T-cell (primary cell): ENCODE results near the gene CEMIP. TPM values are rescaled to one million over a fixed set of nuclear protein-coding genes. Genes with fewer than 3 reads are reported as not detected.

Experiments used
- ATAC-seq, 4 experiments: fragments of 200-7000 bp in 3 of 4; fragments of 150-1000 bp in 1 of 4; cut with Tn5 transposase; replicated peaks in 1 of 4; 1 replicate in 3 of 4; 2 replicates in 1 of 4; pipeline ENCODE4 v1.10.0; 2021; ENCODE audit warnings: moderate library complexity in 3 of 4, mild to moderate bottlenecking in 2 of 4, moderate number of reproducible peaks in 1 of 4
- CTCF ChIA-PET, 2 donors: fragments of 300-600 bp; sonication (Branson Sonifier 250); formaldehyde crosslinking; loops; one replicate each; lab custom pipeline; 2022; ENCODE audit warnings: antibody characterized with exemption in 2 of 2; lab: Charles Lee
- POLR2A ChIA-PET, 2 donors: fragments of 300-600 bp; sonication (Branson Sonifier 250); formaldehyde crosslinking; loops; one replicate each; lab custom pipeline; 2022; ENCODE audit warnings: antibody characterized with exemption in 2 of 2; lab: Charles Lee
- DNase-seq, 35 experiments: peaks; one replicate each; pipeline versions ENCODE4 v3.0.0 to v3.0.0-alpha.2; 2013 to 2023
- H3K27ac ChIP-seq: one replicate; pipeline ENCODE4 v1.5.1; 2013; ENCODE audit warnings: low read length
- H3K27me3 ChIP-seq, 2 experiments: replicated peaks in 1 of 2; 1 replicate in 1 of 2; 2 replicates in 1 of 2; pipeline versions ENCODE4 v1.6.1 to v1.7.0; 2013; ENCODE audit warnings: low read length in 1 of 2, mixed read lengths in 1 of 2; ENCODE audit not compliant: control insufficient read depth in 2 of 2, insufficient read depth in 2 of 2; ENCODE audit errors: extremely low read depth in 1 of 2
- H3K36me3 ChIP-seq, 2 donors: 1 replicate in 1 of 2; 2 replicates in 1 of 2; pipeline versions ENCODE4 v1.6.1 to v1.7.0; 2013; ENCODE audit warnings: low read length in 1 of 2; ENCODE audit not compliant: control insufficient read depth in 2 of 2, insufficient read depth in 1 of 2; ENCODE audit errors: extremely low read depth in 1 of 2
- H3K4me1 ChIP-seq, 2 experiments: 1 replicate in 1 of 2; 2 replicates in 1 of 2; pipeline versions ENCODE4 v1.6.1 to v1.7.0; 2013; ENCODE audit warnings: low read length in 2 of 2, mixed read lengths in 1 of 2; ENCODE audit not compliant: insufficient read depth in 2 of 2, control insufficient read depth in 1 of 2; ENCODE audit errors: extremely low read depth in 1 of 2
- H3K4me3 ChIP-seq, 2 donors: 1 replicate in 1 of 2; 2 replicates in 1 of 2; pipeline versions ENCODE4 v1.5.1 to v1.7.0; 2013; ENCODE audit warnings: mild to moderate bottlenecking in 2 of 2, low read length in 1 of 2, moderate library complexity in 1 of 2; ENCODE audit not compliant: control insufficient read depth in 1 of 2; ENCODE audit errors: extremely low read depth in 1 of 2
- H3K9me3 ChIP-seq: 2 replicates; pipeline ENCODE4 v1.7.0; 2013
- H3K27ac Mint-ChIP-seq, 2 donors: one replicate each; pipeline ENCODE4 v1.8.0; 2020 to 2021; ENCODE audit warnings: mild to moderate bottlenecking in 2 of 2, mixed read lengths in 2 of 2
- H3K27me3 Mint-ChIP-seq, 2 donors: one replicate each; pipeline ENCODE4 v1.8.0; 2021 to 2022; ENCODE audit warnings: mixed read lengths in 2 of 2
- H3K36me3 Mint-ChIP-seq: one replicate; pipeline ENCODE4 v1.8.0; 2021; ENCODE audit warnings: mixed read lengths
- H3K4me1 Mint-ChIP-seq, 3 donors: one replicate each; pipeline ENCODE4 v1.8.0; 2020 to 2022; ENCODE audit warnings: mixed read lengths in 3 of 3, mild to moderate bottlenecking in 1 of 3
- H3K4me3 Mint-ChIP-seq, 3 donors: one replicate each; pipeline ENCODE4 v1.8.0; 2020 to 2022; ENCODE audit warnings: mild to moderate bottlenecking in 3 of 3, mixed read lengths in 3 of 3, moderate library complexity in 3 of 3
- H3K9me3 Mint-ChIP-seq, 3 donors: one replicate each; pipeline ENCODE4 v1.8.0; 2020 to 2022; ENCODE audit warnings: mixed read lengths in 3 of 3
- WGBS: methylation state at CpG from one replicate; pipeline ENCODE4 v1.1.5; 2013; ENCODE audit warnings: missing lambda C conversion rate; ENCODE audit not compliant: insufficient coverage; 5-methylcytosine and 5-hydroxymethylcytosine counted together
- total RNA-seq, 35 experiments: library from RNA in 6 of 35; stranded (reverse) in 6 of 35; fragments of 120-200 nt in 1 of 35; gene quantifications; one replicate each; pipeline versions ENCODE4 v1.2.1 to v1.2.4 and lab custom pipeline; 2013 to 2026

Gene CEMIP
- total RNA-seq, 5 donors from 2014 or later (not counting 1 experiment from before 2014, with no cell fraction given): 0.63 to 1.2 (median 1.2) TPM; not detected in 2

GRCh38 chr15:80895091-80895490 is 115.9 kb downstream of the CEMIP start:
- DNase-seq (no peak), ATAC-seq (no peak)
- WGBS: 92% methylated on average over 7 of the region's 7 CpGs
- Mint-ChIP-seq H3K9me3 (peaks cover 5 to 14% (median 7%) of the 10 kb centered on the region in 3 donors), H3K27ac (no peak overlapping the region), H3K4me3 (no peak overlapping the region), H3K36me3 (peaks cover 42% of the 10 kb centered on the region), H3K27me3 (no peaks in the 10 kb centered on the region), H3K4me1 (no peaks in the 10 kb centered on the region)
- H3K36me3 ChIP-seq: no peaks in the 10 kb centered on the region
- no peak overlapping the region for H3K27ac ChIP-seq
- no peaks in the 10 kb centered on the region for H3K27me3 ChIP-seq
- H3K4me3 ChIP-seq: no peak overlapping the region
- H3K9me3 ChIP-seq: no peaks in the 10 kb centered on the region
- no peaks in the 10 kb centered on the region for H3K4me1 ChIP-seq
- ChIA-PET CTCF (no interaction called here), POLR2A (no interaction called here)

- DNase-seq (no peak), ATAC-seq (no peak)
- H3K27ac ChIP-seq: no peak overlapping the region
- WGBS: no CpG with 5 or more reads among the region's 2 CpGs
- Mint-ChIP-seq H3K9me3 (peaks cover 5 to 14% (median 7%) of the 10 kb centered on the region in 3 donors), H3K27me3 (no peaks in the 10 kb centered on the region), H3K4me3 (no peak overlapping the region), H3K4me1 (no peaks in the 10 kb centered on the region), H3K36me3 (peaks cover 42% of the 10 kb centered on the region), H3K27ac (no peak overlapping the region)
- H3K4me3 ChIP-seq: no peak overlapping the region
- no peaks in the 10 kb centered on the region for H3K9me3 ChIP-seq
- H3K36me3 ChIP-seq: no peaks in the 10 kb centered on the region
- POLR2A ChIA-PET: no interaction called here
- CTCF ChIA-PET: no interaction called here
- no peaks in the 10 kb centered on the region for H3K4me1 ChIP-seq
- no peaks in the 10 kb centered on the region for H3K27me3 ChIP-seq
Observed at GRCh38 chr15:80895965-80896364, 116.8 kb downstream of the CEMIP start.

GRCh38 chr15:80898040-80898439 is 118.9 kb downstream of the CEMIP start:
- 80% methylated on average over 2 of the region's 2 CpGs for WGBS
- H3K4me1 ChIP-seq: no peaks in the 10 kb centered on the region
- no peaks in the 10 kb centered on the region for H3K9me3 ChIP-seq
- CTCF ChIA-PET: no interaction called here
- peaks cover 5 to 14% (median 7%) of the 10 kb centered on the region in 3 donors for H3K9me3 Mint-ChIP-seq
- no peak for ATAC-seq
- no peak overlapping the region for H3K4me3 Mint-ChIP-seq
- H3K27me3 Mint-ChIP-seq: no peaks in the 10 kb centered on the region
- H3K27me3 ChIP-seq: no peaks in the 10 kb centered on the region
- H3K36me3 Mint-ChIP-seq: peaks cover 40% of the 10 kb centered on the region
- no peak for DNase-seq
- H3K27ac Mint-ChIP-seq: no peak overlapping the region
- H3K36me3 ChIP-seq: no peaks in the 10 kb centered on the region
- no peak overlapping the region for H3K27ac ChIP-seq
- POLR2A ChIA-PET: interaction anchor here in 1 of 2 donors (0.5 kb wide), 1 partner anchor 740 kb away, joined by 3 read pairs; no protein-coding TSS in a partner anchor
- no peak overlapping the region for H3K4me3 ChIP-seq
- H3K4me1 Mint-ChIP-seq: no peaks in the 10 kb centered on the region

GRCh38 chr15:80902298-80902801 is 123.2 kb downstream of the CEMIP start:
- Mint-ChIP-seq H3K27ac (no peak overlapping the region), H3K27me3 (no peaks in the 10 kb centered on the region), H3K4me3 (no peak overlapping the region), H3K36me3 (peaks cover 48% of the 10 kb centered on the region), H3K9me3 (no peaks in the 10 kb centered on the region), H3K4me1 (no peaks in the 10 kb centered on the region)
- ChIA-PET CTCF (no interaction called here), POLR2A (no interaction called here)
- WGBS: 97% methylated on average over 4 of the region's 10 CpGs
- DNase-seq: no peak
- no peaks in the 10 kb centered on the region for H3K9me3 ChIP-seq
- no peak overlapping the region for H3K27ac ChIP-seq
- peaks cover 0 to 2% of the 10 kb centered on the region in 2 donors for H3K36me3 ChIP-seq
- H3K27me3 ChIP-seq: no peaks in the 10 kb centered on the region
- no peaks in the 10 kb centered on the region for H3K4me1 ChIP-seq
- ATAC-seq: no peak
- no peak overlapping the region for H3K4me3 ChIP-seq

- Mint-ChIP-seq H3K4me1 (no peaks in the 10 kb centered on the region), H3K36me3 (peaks cover 60% of the 10 kb centered on the region), H3K4me3 (no peak overlapping the region), H3K27ac (no peak overlapping the region), H3K27me3 (no peaks in the 10 kb centered on the region), H3K9me3 (no peaks in the 10 kb centered on the region)
- no peak for DNase-seq
- H3K4me1 ChIP-seq: no peaks in the 10 kb centered on the region
- H3K27ac ChIP-seq: no peak overlapping the region
- no peaks in the 10 kb centered on the region for H3K27me3 ChIP-seq
- ChIA-PET POLR2A (no interaction called here), CTCF (no interaction called here)
- 87% methylated on average over 3 of the region's 5 CpGs for WGBS
- ATAC-seq: no peak
- peaks cover 2 to 6% of the 10 kb centered on the region in 2 donors for H3K36me3 ChIP-seq
- H3K9me3 ChIP-seq: no peaks in the 10 kb centered on the region
- H3K4me3 ChIP-seq: no peak overlapping the region
Observed at GRCh38 chr15:80904998-80905397, 125.8 kb downstream of the CEMIP start.

- H3K4me3 ChIP-seq: no peak overlapping the region
- no peaks in the 10 kb centered on the region for H3K9me3 ChIP-seq
- no peak overlapping the region for H3K27ac Mint-ChIP-seq
- no peak for DNase-seq
- WGBS: 87% methylated on average over 2 of the region's 11 CpGs
- H3K27ac ChIP-seq: no peak overlapping the region
- H3K4me1 ChIP-seq: no peaks in the 10 kb centered on the region
- H3K9me3 Mint-ChIP-seq: no peaks in the 10 kb centered on the region
- no peak overlapping the region for H3K4me3 Mint-ChIP-seq
- CTCF ChIA-PET: no interaction called here
- H3K36me3 Mint-ChIP-seq: peaks cover 66% of the 10 kb centered on the region
- no peaks in the 10 kb centered on the region for H3K4me1 Mint-ChIP-seq
- no peak for ATAC-seq
- H3K27me3 ChIP-seq: no peaks in the 10 kb centered on the region
- POLR2A ChIA-PET: no interaction called here
- H3K27me3 Mint-ChIP-seq: no peaks in the 10 kb centered on the region
- peaks cover 5 to 6% of the 10 kb centered on the region in 2 donors for H3K36me3 ChIP-seq
Observed at GRCh38 chr15:80906159-80906766, 127.1 kb downstream of the CEMIP start.
